ENCODE data around the gene CREG2. TPM values are rescaled to one million over a fixed set of nuclear protein-coding genes. Genes with fewer than 3 reads are reported as not detected.

Gene CREG2
- total RNA-seq, 1 experiment from 2014 or later: 0.21 TPM

DNA sequence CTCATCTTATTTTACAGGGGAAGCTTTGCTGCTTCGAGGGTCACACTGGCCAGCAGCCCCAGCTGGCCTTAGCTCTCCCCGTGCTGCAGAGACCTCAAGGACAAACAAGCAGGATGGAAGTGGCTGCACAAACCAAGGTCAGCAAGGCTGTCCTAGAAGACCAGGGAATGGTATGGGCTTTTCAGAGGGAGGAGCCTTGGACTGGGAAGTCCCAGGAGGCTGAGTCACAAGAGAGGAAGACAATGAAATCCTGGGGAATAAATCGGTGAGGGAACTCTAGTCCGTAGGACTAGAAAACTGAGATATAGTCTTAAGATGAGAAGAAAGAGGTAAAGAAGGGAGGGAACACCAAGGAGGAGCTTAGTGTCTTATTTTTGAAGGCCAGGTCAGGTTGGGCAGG is 15.7 kb downstream of the CREG2 start:
- intact Hi-C loops (cut with micrococcal nuclease; ENCODE audit: unreplicated experiment): no loop called here
- TF ChIP-seq, protein P1, sequence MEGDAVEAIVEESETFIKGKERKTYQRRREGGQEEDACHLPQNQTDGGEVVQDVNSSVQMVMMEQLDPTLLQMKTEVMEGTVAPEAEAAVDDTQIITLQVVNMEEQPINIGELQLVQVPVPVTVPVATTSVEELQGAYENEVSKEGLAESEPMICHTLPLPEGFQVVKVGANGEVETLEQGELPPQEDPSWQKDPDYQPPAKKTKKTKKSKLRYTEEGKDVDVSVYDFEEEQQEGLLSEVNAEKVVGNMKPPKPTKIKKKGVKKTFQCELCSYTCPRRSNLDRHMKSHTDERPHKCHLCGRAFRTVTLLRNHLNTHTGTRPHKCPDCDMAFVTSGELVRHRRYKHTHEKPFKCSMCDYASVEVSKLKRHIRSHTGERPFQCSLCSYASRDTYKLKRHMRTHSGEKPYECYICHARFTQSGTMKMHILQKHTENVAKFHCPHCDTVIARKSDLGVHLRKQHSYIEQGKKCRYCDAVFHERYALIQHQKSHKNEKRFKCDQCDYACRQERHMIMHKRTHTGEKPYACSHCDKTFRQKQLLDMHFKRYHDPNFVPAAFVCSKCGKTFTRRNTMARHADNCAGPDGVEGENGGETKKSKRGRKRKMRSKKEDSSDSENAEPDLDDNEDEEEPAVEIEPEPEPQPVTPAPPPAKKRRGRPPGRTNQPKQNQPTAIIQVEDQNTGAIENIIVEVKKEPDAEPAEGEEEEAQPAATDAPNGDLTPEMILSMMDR (IDR thresholded peaks at IDR 0.05): no peak
- TF ChIP-seq, protein P2, sequence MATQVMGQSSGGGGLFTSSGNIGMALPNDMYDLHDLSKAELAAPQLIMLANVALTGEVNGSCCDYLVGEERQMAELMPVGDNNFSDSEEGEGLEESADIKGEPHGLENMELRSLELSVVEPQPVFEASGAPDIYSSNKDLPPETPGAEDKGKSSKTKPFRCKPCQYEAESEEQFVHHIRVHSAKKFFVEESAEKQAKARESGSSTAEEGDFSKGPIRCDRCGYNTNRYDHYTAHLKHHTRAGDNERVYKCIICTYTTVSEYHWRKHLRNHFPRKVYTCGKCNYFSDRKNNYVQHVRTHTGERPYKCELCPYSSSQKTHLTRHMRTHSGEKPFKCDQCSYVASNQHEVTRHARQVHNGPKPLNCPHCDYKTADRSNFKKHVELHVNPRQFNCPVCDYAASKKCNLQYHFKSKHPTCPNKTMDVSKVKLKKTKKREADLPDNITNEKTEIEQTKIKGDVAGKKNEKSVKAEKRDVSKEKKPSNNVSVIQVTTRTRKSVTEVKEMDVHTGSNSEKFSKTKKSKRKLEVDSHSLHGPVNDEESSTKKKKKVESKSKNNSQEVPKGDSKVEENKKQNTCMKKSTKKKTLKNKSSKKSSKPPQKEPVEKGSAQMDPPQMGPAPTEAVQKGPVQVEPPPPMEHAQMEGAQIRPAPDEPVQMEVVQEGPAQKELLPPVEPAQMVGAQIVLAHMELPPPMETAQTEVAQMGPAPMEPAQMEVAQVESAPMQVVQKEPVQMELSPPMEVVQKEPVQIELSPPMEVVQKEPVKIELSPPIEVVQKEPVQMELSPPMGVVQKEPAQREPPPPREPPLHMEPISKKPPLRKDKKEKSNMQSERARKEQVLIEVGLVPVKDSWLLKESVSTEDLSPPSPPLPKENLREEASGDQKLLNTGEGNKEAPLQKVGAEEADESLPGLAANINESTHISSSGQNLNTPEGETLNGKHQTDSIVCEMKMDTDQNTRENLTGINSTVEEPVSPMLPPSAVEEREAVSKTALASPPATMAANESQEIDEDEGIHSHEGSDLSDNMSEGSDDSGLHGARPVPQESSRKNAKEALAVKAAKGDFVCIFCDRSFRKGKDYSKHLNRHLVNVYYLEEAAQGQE (IDR thresholded peaks at IDR 0.05; ENCODE audit: insufficient read depth in 1 of 2, low read depth in 2 of 2, low read length in 1 of 2): no peak
- TF ChIP-seq SIN3A (IDR thresholded peaks at IDR 0.05; ENCODE audit: borderline replicate concordance, insufficient read depth, low read depth, low read length) (no peak), TCF7L2 (IDR thresholded peaks at IDR 0.05; ENCODE audit: low read depth, low read length) (no peak), POLR2AphosphoS5 (IDR thresholded peaks at IDR 0.05; ENCODE audit: low read depth, low read length) (no peak)
- ChIA-PET CTCF (no interaction called here), POLR2A (no interaction called here)
- Histone ChIP-seq H3K4me1 (ENCODE audit: control insufficient read depth, insufficient read depth, low read length) (no peaks in the 10 kb centered on the region), H3K27me3 (ENCODE audit: control insufficient read depth, insufficient read depth, low read length) (peaks cover 2% of the 10 kb centered on the region; the same call in 1 of the 2 replicates), H3K27ac (ENCODE audit: low read length) (no peak overlapping the region), H3K36me3 (ENCODE audit: control insufficient read depth, insufficient read depth, low read length) (no peaks in the 10 kb centered on the region), H3K4me3 (ENCODE audit: low read depth in 2 of 2, low read length in 2 of 2) (no peak overlapping the region), H3K9me3 (ENCODE audit: control insufficient read depth, insufficient read depth, low read depth, low read length) (no peaks in the 10 kb centered on the region)
- in situ Hi-C loops (cut with HindIII; ENCODE audit: low pct_unique_long_range_greater_than_20kb, low sequenced_read_pairs): no loop called here
- no peak for ATAC-seq
- no TSS peak for BruUV-seq (replicated peaks)
- no peak for DNase-seq (ENCODE audit: low read depth, low spot score)

DNA sequence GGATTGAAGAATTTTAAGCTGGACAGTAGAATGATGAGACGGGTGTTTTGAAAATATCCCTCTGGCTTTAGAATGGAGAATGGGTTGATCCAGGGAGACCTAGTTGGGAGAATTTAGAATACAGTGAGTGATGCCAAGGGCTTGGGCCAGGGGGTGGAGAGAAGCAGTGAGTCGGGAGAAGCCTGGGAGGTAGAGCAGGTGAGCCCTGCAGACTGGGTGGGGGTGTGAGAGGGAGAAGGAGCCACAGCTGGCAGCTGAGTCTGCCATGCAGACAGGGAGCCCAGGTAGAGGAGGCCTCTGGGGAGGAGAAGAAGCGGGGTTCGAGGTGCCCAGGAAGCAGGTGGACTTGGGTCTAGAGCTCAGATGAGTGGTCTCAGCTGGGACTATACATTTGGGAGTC is 18.2 kb downstream of the CREG2 start:
- TF ChIP-seq POLR2AphosphoS5 (IDR thresholded peaks at IDR 0.05; ENCODE audit: low read depth, low read length): no peak
- no peak for TF ChIP-seq TCF7L2 (IDR thresholded peaks at IDR 0.05; ENCODE audit: low read depth, low read length)
- TF ChIP-seq, protein P2 (IDR thresholded peaks at IDR 0.05; ENCODE audit: insufficient read depth in 1 of 2, low read depth in 2 of 2, low read length in 1 of 2): no peak
- no peak for TF ChIP-seq SIN3A (IDR thresholded peaks at IDR 0.05; ENCODE audit: borderline replicate concordance, insufficient read depth, low read depth, low read length)
- TF ChIP-seq, protein P1 (IDR thresholded peaks at IDR 0.05): no peak
- H3K9me3 ChIP-seq (ENCODE audit: control insufficient read depth, insufficient read depth, low read depth, low read length): no peaks in the 10 kb centered on the region
- no peaks in the 10 kb centered on the region for H3K36me3 ChIP-seq (ENCODE audit: control insufficient read depth, insufficient read depth, low read length)
- intact Hi-C loops (cut with micrococcal nuclease; ENCODE audit: unreplicated experiment) (no loop called here), in situ Hi-C loops (cut with HindIII; ENCODE audit: low pct_unique_long_range_greater_than_20kb, low sequenced_read_pairs) (no loop called here)
- peaks cover 2% of the 10 kb centered on the region; the same call in 1 of the 2 replicates for H3K27me3 ChIP-seq (ENCODE audit: control insufficient read depth, insufficient read depth, low read length)
- DNase-seq (ENCODE audit: low read depth, low spot score): no peak
- ATAC-seq: no peak
- H3K4me3 ChIP-seq (ENCODE audit: low read depth in 2 of 2, low read length in 2 of 2): no peak overlapping the region
- no peak overlapping the region for H3K27ac ChIP-seq (ENCODE audit: low read length)
- no peaks in the 10 kb centered on the region for H3K4me1 ChIP-seq (ENCODE audit: control insufficient read depth, insufficient read depth, low read length)
- BruUV-seq (replicated peaks): no TSS peak
- ChIA-PET CTCF (no interaction called here), POLR2A (no interaction called here)
